Adrenal gland (tissue), 12 donors: ENCODE data around the gene WBP2NL. TPM values are rescaled to one million over a fixed set of nuclear protein-coding genes. Genes with fewer than 3 reads are reported as not detected.
A peak's percentile ranks its signal among the peaks of the same experiment; 100 is the strongest.

Experiments
- DNase-seq, 7 donors: peaks; one replicate each; pipeline ENCODE4 v3.0.0-alpha.2; 2019 to 2020
- H3K27ac ChIP-seq, 5 donors: fragments of 200-600 bp; sonication (generic) in 4 of 5; 1 replicate in 3 of 5; 2 replicates in 2 of 5; pipeline versions ENCODE4 v1.5.1 to v1.8.0; 2016 to 2020; ENCODE audit warnings: mild to moderate bottlenecking in 1 of 5
- H3K27me3 ChIP-seq: fragments of 200-600 bp; 2 replicates; pipeline ENCODE4 v1.8.0; 2021
- H3K36me3 ChIP-seq, 2 donors: fragments of 200-600 bp; replicated peaks in 1 of 2; 1 replicate in 1 of 2; 2 replicates in 1 of 2; pipeline versions ENCODE4 v1.5.1 to v1.8.0; 2018 to 2022
- H3K4me1 ChIP-seq, 2 donors: fragments of 200-600 bp; replicated peaks in 1 of 2; 1 replicate in 1 of 2; 2 replicates in 1 of 2; pipeline versions ENCODE4 v1.5.1 to v1.8.0; 2018 to 2021
- H3K4me3 ChIP-seq, 4 donors: fragments of 200-600 bp; sonication (generic) in 3 of 4; one replicate each; pipeline ENCODE4 v1.5.1; 2016 to 2018
- H3K9me3 ChIP-seq, 3 donors: fragments of 200-600 bp; sonication (generic) in 1 of 3; replicated peaks in 1 of 3; 1 replicate in 2 of 3; 2 replicates in 1 of 3; pipeline versions ENCODE4 v1.5.1 to v1.8.0; 2016 to 2021
- POLR2A ChIP-seq, 2 donors: fragments of 450-650 bp; IDR thresholded peaks; one replicate each; pipeline ENCODE4 v1.6.1; 2017; ENCODE audit warnings: antibody characterized with exemption in 2 of 2, mild to moderate bottlenecking in 2 of 2, moderate library complexity in 1 of 2
- WGBS, 4 donors: extraction: QIAGEN DNeasy Blood & Tissue Kit in 2 of 4; methylation state at CpG; one replicate each; pipeline versions ENCODE4 v1.1.5 to v1.1.7; 2013 to 2017; 5-methylcytosine and 5-hydroxymethylcytosine counted together
- intact Hi-C, 2 donors: fragments of 100-400 bp; cut with DNase I; formaldehyde crosslinking; loops; one replicate each; pipeline versions ENCODE4 v1.14.1 to v1.15.0; 2022 to 2023
- polyA plus RNA-seq, 3 donors: library from polyadenylated mRNA; stranded (reverse); fragments of 200-250 nt in 2 of 3; fragments of 350-450 nt in 1 of 3; fragmentation: Illumina TruSeq in 1 of 3; extraction: RNeasy Lipid Tissue Mini Kit (QIAGEN cat#74804) in 1 of 3; gene quantifications; one replicate each; pipeline ENCODE4 v1.2.3, GENCODE V29; 2013 to 2014
- total RNA-seq, 9 donors: library from RNA; depleted of rRNA in 4 of 9; stranded (reverse); fragments of >200 nt in 4 of 9; fragments of 120-200 nt in 1 of 9; fragmentation: NEBNext Ultra II Directional in 1 of 9; extraction: Animal tissue kit (Norgen Biotek cat#: 25700) in 1 of 9; gene quantifications; one replicate each; pipeline versions ENCODE4 v1.1.0 to v1.2.4, GENCODE V29; 2013 to 2023
- TF ChIP-seq, protein P1 (sequence below), 6 experiments: fragments of 450-650 bp in 4 of 6; fragments of 200-600 bp in 2 of 6; sonication (generic) in 1 of 6; IDR thresholded peaks; 1 replicate in 5 of 6; 2 replicates in 1 of 6; pipeline versions ENCODE4 v1.5.1 to v1.8.0; 2016 to 2021; ENCODE audit warnings: antibody characterized with exemption in 6 of 6, mild to moderate bottlenecking in 2 of 6, moderate library complexity in 1 of 6
- donor health status: healthy with polysubstance abuse.
- donor health status: Bipolar disorder and iron deficiency.
- donor health status: DM: yes; HTN: yes; CAD: no.
- donor health status: DM: no; HTN: no; CAD: no.
- donor health status: DM: no; HTN: no; CAD: no.
- donor health status: DM: yes; HTN: yes; CAD: no.

Gene WBP2NL
- total and polyA plus RNA-seq, 12 donors = 0.35 to 2.0 (median 0.62) TPM; not detected in 1

DNA sequence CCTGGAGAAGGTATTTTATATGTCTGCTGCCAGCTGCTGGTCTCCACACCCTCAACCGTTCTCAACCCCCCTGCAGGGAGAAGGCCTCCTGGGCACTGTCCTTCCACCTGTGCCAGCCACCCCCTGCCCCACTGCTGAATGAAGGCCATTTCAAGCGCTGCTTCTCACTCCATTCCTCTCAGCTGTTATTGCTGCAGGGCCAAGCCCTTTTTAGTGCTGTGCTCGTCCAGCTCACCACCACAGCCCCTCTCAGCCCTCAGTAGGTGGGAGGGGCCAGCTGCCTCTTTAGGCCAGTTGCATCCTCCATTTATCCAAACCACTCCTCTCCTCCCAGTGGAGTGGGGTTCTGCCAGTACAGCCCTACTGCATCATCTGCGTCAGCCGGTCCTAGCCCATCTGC is 1.8 kb upstream of the WBP2NL start:
- 78 to 92% (median 88%) methylated on average over 4 to 5 of the region's 5 CpGs for WGBS, 4 donors
- no peaks in the 10 kb centered on the region for H3K9me3 ChIP-seq
- no peaks in the 10 kb centered on the region for H3K27me3 ChIP-seq
- no peaks in the 10 kb centered on the region for H3K36me3 ChIP-seq
- TF ChIP-seq, protein P1, sequence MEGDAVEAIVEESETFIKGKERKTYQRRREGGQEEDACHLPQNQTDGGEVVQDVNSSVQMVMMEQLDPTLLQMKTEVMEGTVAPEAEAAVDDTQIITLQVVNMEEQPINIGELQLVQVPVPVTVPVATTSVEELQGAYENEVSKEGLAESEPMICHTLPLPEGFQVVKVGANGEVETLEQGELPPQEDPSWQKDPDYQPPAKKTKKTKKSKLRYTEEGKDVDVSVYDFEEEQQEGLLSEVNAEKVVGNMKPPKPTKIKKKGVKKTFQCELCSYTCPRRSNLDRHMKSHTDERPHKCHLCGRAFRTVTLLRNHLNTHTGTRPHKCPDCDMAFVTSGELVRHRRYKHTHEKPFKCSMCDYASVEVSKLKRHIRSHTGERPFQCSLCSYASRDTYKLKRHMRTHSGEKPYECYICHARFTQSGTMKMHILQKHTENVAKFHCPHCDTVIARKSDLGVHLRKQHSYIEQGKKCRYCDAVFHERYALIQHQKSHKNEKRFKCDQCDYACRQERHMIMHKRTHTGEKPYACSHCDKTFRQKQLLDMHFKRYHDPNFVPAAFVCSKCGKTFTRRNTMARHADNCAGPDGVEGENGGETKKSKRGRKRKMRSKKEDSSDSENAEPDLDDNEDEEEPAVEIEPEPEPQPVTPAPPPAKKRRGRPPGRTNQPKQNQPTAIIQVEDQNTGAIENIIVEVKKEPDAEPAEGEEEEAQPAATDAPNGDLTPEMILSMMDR (IDR thresholded peaks at IDR 0.05) = no peak
- no peak for TF ChIP-seq POLR2A (IDR thresholded peaks at IDR 0.05)
- intact Hi-C loops = no loop called here
- H3K27ac ChIP-seq = no peak overlapping the region
- H3K4me3 ChIP-seq = no peak overlapping the region
- H3K4me1 ChIP-seq = peaks cover 0 to 13% of the 10 kb centered on the region in 2 donors
- DNase-seq = peak in 1 of 7 donors; percentile 41

DNA sequence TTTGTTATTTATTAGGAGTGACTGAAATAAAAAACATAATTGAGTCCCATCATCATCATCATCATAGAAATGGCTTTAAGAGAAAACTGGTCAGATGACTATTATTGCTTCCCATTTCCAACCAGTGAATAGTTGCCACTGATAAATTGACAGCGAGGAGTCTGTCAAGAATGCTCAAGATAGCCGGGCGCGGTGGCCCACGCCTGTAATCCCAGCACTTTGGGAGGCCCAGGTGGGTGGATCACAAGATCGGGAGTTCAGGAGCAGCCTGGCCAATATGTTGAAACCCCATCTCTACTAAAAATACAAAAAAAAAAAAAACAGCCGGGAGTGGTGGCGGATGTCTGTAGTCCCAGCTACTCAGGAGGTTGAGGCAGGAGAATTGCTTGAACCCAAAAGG is 1.9 kb downstream of the WBP2NL start:
- WGBS, 4 donors = 94 to 98% (median 97%) methylated on average over 8 of the region's 8 CpGs
- Histone ChIP-seq H3K36me3 (no peaks in the 10 kb centered on the region), H3K27ac (no peak overlapping the region), H3K9me3 (no peaks in the 10 kb centered on the region), H3K27me3 (no peaks in the 10 kb centered on the region), H3K4me3 (no peak overlapping the region), H3K4me1 (peaks cover 0 to 13% of the 10 kb centered on the region in 2 donors)
- TF ChIP-seq POLR2A (IDR thresholded peaks at IDR 0.05) = no peak
- TF ChIP-seq, protein P1 (IDR thresholded peaks at IDR 0.05) = no peak
- peak in 1 of 7 donors; percentile 35 for DNase-seq
- intact Hi-C loops = no loop called here

DNA sequence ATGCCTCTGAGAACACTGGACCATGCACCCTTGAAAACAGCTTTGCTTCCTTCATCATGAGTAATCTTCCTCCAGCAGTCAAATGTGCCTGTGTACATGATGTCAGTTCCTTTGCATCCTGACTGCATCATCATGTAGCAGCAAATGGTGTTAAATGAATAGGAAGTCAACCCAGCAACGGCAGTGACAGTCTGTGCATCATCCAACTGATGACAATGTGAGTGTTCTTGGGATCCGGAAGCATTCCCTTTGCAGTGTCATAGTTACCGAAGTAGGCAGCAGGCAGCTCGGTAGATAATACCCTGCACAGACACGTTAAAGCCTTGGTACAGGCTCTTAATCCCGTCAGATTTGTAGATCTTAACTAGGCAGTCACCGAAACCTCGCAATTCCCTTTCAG is 2.5 kb downstream of the WBP2NL start:
- intact Hi-C loops = no loop called here
- TF ChIP-seq, protein P1 (IDR thresholded peaks at IDR 0.05) = no peak
- TF ChIP-seq POLR2A (IDR thresholded peaks at IDR 0.05) = no peak

DNA sequence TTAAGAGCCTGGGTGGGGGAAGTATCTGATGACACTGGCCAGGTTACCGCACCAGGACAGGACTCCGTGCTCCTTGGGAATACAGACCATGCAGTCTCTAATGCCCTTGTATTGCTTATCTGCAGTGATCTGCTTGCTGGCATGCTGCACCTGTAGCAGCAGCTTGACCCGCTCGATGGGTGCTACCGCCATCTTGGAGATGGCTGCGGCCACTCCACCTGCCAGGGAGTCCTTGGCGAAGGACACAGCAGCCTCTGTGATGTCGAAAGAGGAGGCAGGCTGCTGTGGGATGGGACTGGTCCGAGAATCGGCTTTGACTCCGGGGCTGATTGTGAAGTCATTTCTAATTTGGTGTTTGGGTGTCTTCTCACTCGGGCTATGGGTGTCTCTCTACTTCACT is 3.1 kb downstream of the WBP2NL start:
- Histone ChIP-seq H3K4me1 (peaks cover 0 to 13% of the 10 kb centered on the region in 2 donors), H3K27me3 (no peaks in the 10 kb centered on the region), H3K9me3 (no peaks in the 10 kb centered on the region), H3K36me3 (no peaks in the 10 kb centered on the region), H3K4me3 (no peak overlapping the region), H3K27ac (no peak overlapping the region)
- peak in 1 of 7 donors; percentile 36 for DNase-seq
- no peak for TF ChIP-seq POLR2A (IDR thresholded peaks at IDR 0.05)
- TF ChIP-seq, protein P1 (IDR thresholded peaks at IDR 0.05) = no peak
- intact Hi-C loops = no loop called here
- WGBS, 4 donors = 94 to 97% (median 96%) methylated on average over 7 to 12 of the region's 12 CpGs

More for the DNA sequence above, 2.5 kb downstream of the WBP2NL start:
- H3K27ac ChIP-seq = no peak overlapping the region
- H3K9me3 ChIP-seq = no peaks in the 10 kb centered on the region
- peaks cover 0 to 13% of the 10 kb centered on the region in 2 donors for H3K4me1 ChIP-seq
- WGBS, 4 donors = 70 to 94% (median 75%) methylated on average over 1 to 8 of the region's 8 CpGs
- H3K4me3 ChIP-seq = no peak overlapping the region
- peak in 1 of 7 donors; percentile 39 for DNase-seq
- no peaks in the 10 kb centered on the region for H3K36me3 ChIP-seq
- no peaks in the 10 kb centered on the region for H3K27me3 ChIP-seq
